ENCODE data around the gene SEZ6L2. TPM values are rescaled to one million over a fixed set of nuclear protein-coding genes. Genes with fewer than 3 reads are reported as not detected.

Gene SEZ6L2
- total and polyA plus RNA-seq, 2 experiments from 2014 or later = 18.0 to 71.9 TPM

- TF ChIP-seq ZNF462 (CRISPR knock-in tag; IDR thresholded peaks at IDR 0.05) = no peak
- TF ChIP-seq POLR2AphosphoS5 (IDR thresholded peaks at IDR 0.05; ENCODE audit: low read depth) = no peak
- TF ChIP-seq EZH2phosphoT487 (IDR thresholded peaks at IDR 0.05; ENCODE audit: unreplicated experiment) = no peak
- no peak for TF ChIP-seq CREB1 (CRISPR knock-in tag; IDR thresholded peaks at IDR 0.05; ENCODE audit: low read depth)
- no peak for TF ChIP-seq ZNF331 (CRISPR knock-in tag; IDR thresholded peaks at IDR 0.05; ENCODE audit: low read depth)
- TF ChIP-seq, protein P1, sequence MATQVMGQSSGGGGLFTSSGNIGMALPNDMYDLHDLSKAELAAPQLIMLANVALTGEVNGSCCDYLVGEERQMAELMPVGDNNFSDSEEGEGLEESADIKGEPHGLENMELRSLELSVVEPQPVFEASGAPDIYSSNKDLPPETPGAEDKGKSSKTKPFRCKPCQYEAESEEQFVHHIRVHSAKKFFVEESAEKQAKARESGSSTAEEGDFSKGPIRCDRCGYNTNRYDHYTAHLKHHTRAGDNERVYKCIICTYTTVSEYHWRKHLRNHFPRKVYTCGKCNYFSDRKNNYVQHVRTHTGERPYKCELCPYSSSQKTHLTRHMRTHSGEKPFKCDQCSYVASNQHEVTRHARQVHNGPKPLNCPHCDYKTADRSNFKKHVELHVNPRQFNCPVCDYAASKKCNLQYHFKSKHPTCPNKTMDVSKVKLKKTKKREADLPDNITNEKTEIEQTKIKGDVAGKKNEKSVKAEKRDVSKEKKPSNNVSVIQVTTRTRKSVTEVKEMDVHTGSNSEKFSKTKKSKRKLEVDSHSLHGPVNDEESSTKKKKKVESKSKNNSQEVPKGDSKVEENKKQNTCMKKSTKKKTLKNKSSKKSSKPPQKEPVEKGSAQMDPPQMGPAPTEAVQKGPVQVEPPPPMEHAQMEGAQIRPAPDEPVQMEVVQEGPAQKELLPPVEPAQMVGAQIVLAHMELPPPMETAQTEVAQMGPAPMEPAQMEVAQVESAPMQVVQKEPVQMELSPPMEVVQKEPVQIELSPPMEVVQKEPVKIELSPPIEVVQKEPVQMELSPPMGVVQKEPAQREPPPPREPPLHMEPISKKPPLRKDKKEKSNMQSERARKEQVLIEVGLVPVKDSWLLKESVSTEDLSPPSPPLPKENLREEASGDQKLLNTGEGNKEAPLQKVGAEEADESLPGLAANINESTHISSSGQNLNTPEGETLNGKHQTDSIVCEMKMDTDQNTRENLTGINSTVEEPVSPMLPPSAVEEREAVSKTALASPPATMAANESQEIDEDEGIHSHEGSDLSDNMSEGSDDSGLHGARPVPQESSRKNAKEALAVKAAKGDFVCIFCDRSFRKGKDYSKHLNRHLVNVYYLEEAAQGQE (IDR thresholded peaks at IDR 0.05; ENCODE audit: unreplicated experiment) = no peak
- no peak for TF ChIP-seq NANOG (IDR thresholded peaks at IDR 0.05; ENCODE audit: borderline replicate concordance)
- no peak for TF ChIP-seq JUNB (IDR thresholded peaks at IDR 0.05; ENCODE audit: unreplicated experiment)
- no peak for TF ChIP-seq STAT1 (IDR thresholded peaks at IDR 0.05; ENCODE audit: unreplicated experiment)
Observed at GRCh38 chr16:29881050-29881449, 18.3 kb downstream of the SEZ6L2 start (continued).

Data from GM23338 (cell line).